K562 (cell line): ENCODE results near the gene SPAG9. TPM values are rescaled to one million over a fixed set of nuclear protein-coding genes. Genes with fewer than 3 reads are reported as not detected.

Source experiments
- ATF1 ChIP-seq, 2 experiments: fragments of 450-650 bp in 1 of 2; IDR thresholded peaks; 2 replicates each; pipeline ENCODE4 v1.6.1; 2016; ENCODE audit warnings: missing compliant biosample characterization in 1 of 2, missing genetic modification characterization in 1 of 2
- ATF6 ChIP-seq: sonication (generic); formaldehyde crosslinking; IDR thresholded peaks from 2 replicates; pipeline ENCODE4 v1.4.0; 2020; ENCODE audit warnings: mild to moderate bottlenecking, missing genetic modification reagents
- CEBPZ ChIP-seq: fragments of 150-350 bp; IDR thresholded peaks from 2 replicates; pipeline ENCODE4 v1.6.1; 2014; ENCODE audit warnings: low read depth, mild to moderate bottlenecking, low read length, borderline replicate concordance
- ETV6 ChIP-seq, 3 experiments: fragments of 150-350 bp in 1 of 3; sonication (generic) in 1 of 3; formaldehyde crosslinking in 1 of 3; IDR thresholded peaks; 2 replicates each; pipeline versions ENCODE4 v1.6.1 to v1.8.0; 2014 to 2022; ENCODE audit warnings: borderline replicate concordance in 2 of 3, low read depth in 2 of 3, antibody characterized with exemption in 1 of 3, low read length in 1 of 3, mild to moderate bottlenecking in 1 of 3, missing genetic modification reagents in 1 of 3
- MAX ChIP-seq: sonication (generic); formaldehyde crosslinking; IDR thresholded peaks from 2 replicates; pipeline ENCODE4 v1.9.0; 2022; ENCODE audit warnings: mild to moderate bottlenecking, missing genetic modification reagents
- MCM2 ChIP-seq: fragments of 450-650 bp; IDR thresholded peaks from 2 replicates; pipeline ENCODE4 v1.6.1; 2017; ENCODE audit warnings: low read depth, mild to moderate bottlenecking
- NFIX ChIP-seq: fragments of 250-450 bp; sonication (Bioruptor Pico); IDR thresholded peaks from 2 replicates; pipeline ENCODE4 v1.4.0; 2020; ENCODE audit warnings: low read depth, mild to moderate bottlenecking, moderate library complexity
- NKRF ChIP-seq: fragments of 450-650 bp; IDR thresholded peaks from 2 replicates; pipeline ENCODE4 v1.6.1; 2016; ENCODE audit warnings: borderline replicate concordance
- OTX1 ChIP-seq: fragments of 450-650 bp; formaldehyde crosslinking; IDR thresholded peaks from 2 replicates; pipeline ENCODE4 v1.4.0; 2022; ENCODE audit warnings: mild to moderate bottlenecking
- PTTG1 ChIP-seq: fragments of 450-650 bp; IDR thresholded peaks from 2 replicates; pipeline ENCODE4 v1.6.1; 2016; ENCODE audit warnings: low read depth, mild to moderate bottlenecking, missing genetic modification characterization, missing compliant biosample characterization
- RNF2 ChIP-seq: sonication (generic); IDR thresholded peaks from 2 replicates; pipeline ENCODE4 v1.6.1; 2016
- RUNX1 ChIP-seq: sonication (generic); IDR thresholded peaks from 2 replicates; pipeline ENCODE4 v1.6.1; 2016; ENCODE audit warnings: antibody characterized with exemption, low read depth
- STAG1 ChIP-seq: sonication (generic); formaldehyde crosslinking; IDR thresholded peaks from 2 replicates; pipeline ENCODE4 v1.5.0; 2020; ENCODE audit warnings: missing genetic modification reagents, borderline replicate concordance
- TCFL5 ChIP-seq: fragments of 250-450 bp; sonication (Bioruptor Pico); conservative IDR thresholded peaks from 2 replicates; pipeline ENCODE4 v1.6.1; 2021; ENCODE audit warnings: mild to moderate bottlenecking, moderate library complexity, matching md5 sums
- YY1 ChIP-seq, 3 experiments: IDR thresholded peaks; 2 replicates each; pipeline ENCODE4 v1.6.1; 2011; ENCODE audit warnings: low read length in 2 of 3, mild to moderate bottlenecking in 2 of 3, moderate library complexity in 2 of 3, borderline replicate concordance in 1 of 3, control low read depth in 1 of 3, low read depth in 1 of 3; ENCODE audit not compliant: insufficient read depth in 3 of 3, insufficient replicate concordance in 2 of 3, control insufficient read depth in 1 of 3, insufficient read length in 1 of 3; ENCODE audit errors: extremely low read depth in 1 of 3
- ZKSCAN8 ChIP-seq: fragments of 200-800 bp; sonication (Bioruptor generic); IDR thresholded peaks from 2 replicates; pipeline ENCODE4 v1.6.1; 2016; ENCODE audit warnings: missing genetic modification characterization, missing compliant biosample characterization
- ZNF253 ChIP-seq: fragments of 250-450 bp; sonication (Bioruptor Pico); conservative IDR thresholded peaks from 2 replicates; pipeline ENCODE4 v1.6.1; 2021; ENCODE audit warnings: mild to moderate bottlenecking
- ZNF778 ChIP-seq: fragments of 450-650 bp; formaldehyde crosslinking; IDR thresholded peaks from 2 replicates; pipeline ENCODE4 v1.4.0; 2020; ENCODE audit warnings: mild to moderate bottlenecking, moderate library complexity
- polyA plus RNA-seq, 8 experiments: library from polyadenylated mRNA; depleted of rRNA in 4 of 8; stranded (reverse) in 5 of 8; unstranded in 3 of 8; fragments of >200 nt; fragmentation: Nextera tagmentation in 2 of 8; fragmentation: Illumina TruSeq in 1 of 8; extraction: Ambion mirVana in 2 of 8; extraction: Trizol in 1 of 8; gene quantifications; 2 replicates each; pipeline versions ENCODE4 v1.2.1 to v1.2.3, GENCODE V29; 2011 to 2014; ENCODE audit warnings: inconsistent platforms in 1 of 8, missing spikeins in 1 of 8
- total RNA-seq, 7 experiments: library from RNA; depleted of rRNA in 6 of 7; stranded (reverse); fragments of >200 nt in 6 of 7; fragmentation: Illumina TruSeq in 2 of 7; extraction: Trizol in 2 of 7; gene quantifications; 2 replicates each; pipeline versions ENCODE4 v1.2.1 to v1.2.3, GENCODE V29; 2011 to 2021; ENCODE audit warnings: low replicate concordance in 1 of 7

The SPAG9 gene
- total and polyA plus RNA-seq, 9 of the 15 experiments (the other 6 are each of a cell fraction or from before 2014, with no cell fraction given), result 12.2 to 99.2 (median 58.2) TPM

- TF ChIP-seq MAX (CRISPR knock-in tag), result peak; percentile 71
- TF ChIP-seq ZNF778 (CRISPR knock-in tag), result no peak
- peak; percentile 49; the same call in 1 of the 2 replicates for TF ChIP-seq STAG1
- TF ChIP-seq ATF6 (CRISPR knock-in tag), result no peak
- TF ChIP-seq ZKSCAN8 (CRISPR knock-in tag), result no peak
- no peak for TF ChIP-seq PTTG1 (tag)
- no peak for TF ChIP-seq CEBPZ
- TF ChIP-seq RNF2, result no peak; the same call in 1 of the 2 replicates
- no peak for TF ChIP-seq ZNF253 (CRISPR knock-in tag)
- TF ChIP-seq ATF1 (CRISPR knock-in tag; IDR thresholded peaks at IDR 0.05), result no peak
- TF ChIP-seq ATF1 (tag; IDR thresholded peaks at IDR 0.05), result peak; percentile 72
- no peak for TF ChIP-seq OTX1 (CRISPR knock-in tag)
- no peak for TF ChIP-seq RUNX1
- TF ChIP-seq ETV6 (IDR thresholded peaks at IDR 0.05; ENCODE audit: borderline replicate concordance in 1 of 2, low read depth in 2 of 2, low read length in 1 of 2), result no peak
- TF ChIP-seq ETV6 (CRISPR knock-in tag; IDR thresholded peaks at IDR 0.05; ENCODE audit: borderline replicate concordance), result no peak
- no peak for TF ChIP-seq NFIX
- TF ChIP-seq NKRF, result peak; percentile 41; the same call in 1 of the 2 replicates
- TF ChIP-seq TCFL5 (CRISPR knock-in tag), result no peak
- no peak for TF ChIP-seq MCM2
- TF ChIP-seq YY1 (IDR thresholded peaks at IDR 0.05; ENCODE audit: borderline replicate concordance in 1 of 3, control insufficient read depth in 1 of 3, extremely low read depth in 1 of 3, insufficient read depth in 3 of 3, insufficient read length in 1 of 3, insufficient replicate concordance in 2 of 3, low read depth in 1 of 3, low read length in 2 of 3), result peak in 2 of 3 experiments; percentile 67 to 77
Observed at GRCh38 chr17:50949989-50950877, 170.4 kb downstream of the SPAG9 start (continued).
